GM21619 (cell line): Measurements from ENCODE around the gene EZR.

Experiments
- ATAC-seq: cut with Tn5 transposase; IDR thresholded peaks from one replicate; pipeline ENCODE4 v1.9.1; 2021; ENCODE audit not compliant: unreplicated experiment

The EZR gene

DNA sequence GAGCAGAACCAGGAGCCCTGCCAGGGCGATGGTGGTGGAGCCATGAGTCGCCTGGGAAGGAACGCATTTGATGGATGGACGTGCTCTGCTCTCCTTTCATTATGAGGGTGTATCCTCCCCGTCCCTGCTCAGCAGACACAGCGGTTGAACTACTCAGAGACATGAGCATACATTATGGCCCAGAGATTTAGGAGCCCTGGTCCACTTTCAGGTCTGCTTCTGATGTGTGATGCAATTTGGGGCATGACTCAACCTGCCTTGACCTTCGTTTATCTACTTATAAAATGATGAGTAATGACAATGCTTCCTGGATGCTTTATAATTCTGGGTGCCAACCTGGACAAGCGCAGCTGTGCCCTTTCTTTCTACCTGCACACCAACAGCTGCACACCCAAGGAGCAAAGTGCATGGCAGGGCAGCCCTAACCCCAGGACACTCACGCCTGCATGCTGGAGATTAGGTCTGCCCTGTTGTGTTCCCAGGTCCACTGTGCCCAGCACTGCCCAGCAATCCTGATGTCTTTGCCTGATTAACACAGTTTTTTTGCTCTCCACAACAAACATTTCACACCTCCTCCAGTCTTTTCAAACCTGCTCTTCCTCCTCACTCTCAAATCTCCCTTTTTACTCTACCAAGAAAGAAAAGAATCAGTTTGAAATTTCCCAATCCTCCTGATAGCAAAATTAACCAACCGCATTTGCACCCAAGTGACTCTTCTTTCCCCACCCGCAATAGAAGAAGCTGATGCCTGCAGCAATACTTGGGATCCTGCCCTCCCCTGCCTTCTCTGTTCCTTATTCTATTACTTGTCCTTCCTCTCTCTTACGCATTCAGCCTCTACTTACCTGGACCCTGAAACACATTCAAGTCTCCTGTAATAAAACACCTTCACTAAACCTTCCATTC, 81.2 kb downstream of the EZR start:
- ATAC-seq = no peak

DNA sequence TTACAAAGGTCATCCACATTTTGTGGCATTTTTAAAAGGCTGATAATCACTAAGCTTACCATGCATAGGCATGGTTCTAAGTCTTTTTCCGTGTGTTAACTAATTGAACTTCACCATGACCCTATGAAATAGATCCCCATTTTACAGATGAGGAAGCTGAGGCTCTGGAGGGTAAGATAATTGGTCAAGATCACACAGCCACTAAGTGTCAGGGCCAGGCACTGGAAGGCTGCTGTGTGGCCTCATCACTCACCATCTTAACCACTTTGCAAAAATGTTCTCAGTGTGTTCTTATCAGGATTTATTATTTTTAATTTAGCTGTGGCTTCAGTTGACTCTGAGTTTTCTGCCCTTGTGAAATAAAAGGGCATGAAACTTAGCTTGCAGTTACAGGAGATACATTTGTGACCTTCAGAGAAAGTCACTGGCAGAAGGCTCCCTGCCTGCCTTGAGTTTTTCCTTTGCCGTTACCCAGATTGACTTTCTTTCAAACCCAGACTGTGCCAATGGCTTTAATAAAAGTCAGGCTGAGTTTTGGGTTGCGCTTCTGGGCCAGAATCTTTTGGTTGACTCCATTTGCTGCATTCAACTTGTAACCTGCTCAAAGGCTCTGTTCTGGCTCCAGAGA, 82.0 kb downstream of the EZR start:
- no peak for ATAC-seq

DNA sequence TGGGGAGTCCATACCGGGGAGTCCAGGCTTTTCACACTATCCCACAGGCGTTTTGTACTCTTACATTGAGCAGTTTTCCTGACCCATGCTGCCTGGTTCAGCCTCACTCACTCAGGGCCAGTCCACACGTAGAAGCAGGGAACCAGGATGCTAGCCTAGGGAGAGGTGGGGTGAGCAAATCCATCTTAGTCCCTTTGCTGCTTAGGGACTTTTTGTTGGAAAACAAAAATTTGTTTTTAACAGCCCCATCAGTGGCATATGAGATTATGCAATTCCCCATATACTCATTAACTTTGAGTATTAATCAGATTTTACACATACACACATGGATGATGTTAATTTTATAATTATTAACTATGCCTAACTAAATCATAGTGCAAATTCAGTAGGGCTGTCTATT, 84.2 kb downstream of the EZR start:
- ATAC-seq = no peak

DNA sequence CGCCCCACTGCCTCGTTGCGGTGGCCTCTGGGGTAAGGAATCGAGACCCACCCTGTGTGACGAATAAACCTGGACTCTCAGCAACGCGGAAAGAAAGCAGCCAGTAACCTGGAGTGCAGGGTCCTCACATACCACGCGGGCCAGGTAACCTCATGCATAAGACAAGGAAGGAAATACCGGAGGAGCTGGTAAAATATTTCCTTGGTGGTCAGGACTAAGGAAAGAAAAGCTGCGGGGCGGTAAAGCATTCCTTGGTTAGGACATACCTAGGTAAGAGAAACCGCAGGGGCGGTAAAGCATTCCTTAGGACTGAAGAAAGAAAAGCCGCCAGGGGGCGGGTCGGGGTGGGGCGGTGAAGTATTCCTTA, 88.6 kb downstream of the EZR start:
- no peak for ATAC-seq

DNA sequence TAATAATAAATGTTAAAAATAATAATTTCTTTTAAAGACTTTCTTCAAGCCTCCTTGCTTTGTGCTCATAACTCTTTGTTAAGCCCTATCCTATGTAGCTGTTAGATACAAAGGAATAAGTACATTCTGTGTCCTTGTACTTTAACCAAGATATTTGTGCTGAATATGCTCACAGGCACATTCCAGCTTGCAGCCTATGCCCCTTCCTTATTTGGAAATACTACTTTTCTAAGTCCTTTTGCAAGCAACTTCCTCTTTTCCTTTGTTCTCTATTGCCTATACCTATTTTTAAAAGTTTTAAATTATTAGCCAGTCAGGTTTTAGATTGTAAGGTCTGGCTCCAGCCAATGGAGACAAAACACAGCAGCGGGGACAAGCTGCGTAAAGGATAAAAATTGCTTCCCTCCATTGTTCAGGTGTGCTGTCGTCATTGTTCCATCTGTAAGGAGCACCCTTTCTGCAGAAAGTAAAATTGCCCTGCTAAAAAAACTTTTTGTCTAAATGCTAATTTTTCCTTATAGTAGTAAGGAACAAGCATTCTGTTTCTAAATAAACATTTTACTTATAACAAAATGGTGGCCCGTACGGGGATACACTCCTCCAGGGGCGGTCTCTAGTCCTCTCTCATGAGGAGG, 89.1 kb downstream of the EZR start:
- ATAC-seq = no peak

DNA sequence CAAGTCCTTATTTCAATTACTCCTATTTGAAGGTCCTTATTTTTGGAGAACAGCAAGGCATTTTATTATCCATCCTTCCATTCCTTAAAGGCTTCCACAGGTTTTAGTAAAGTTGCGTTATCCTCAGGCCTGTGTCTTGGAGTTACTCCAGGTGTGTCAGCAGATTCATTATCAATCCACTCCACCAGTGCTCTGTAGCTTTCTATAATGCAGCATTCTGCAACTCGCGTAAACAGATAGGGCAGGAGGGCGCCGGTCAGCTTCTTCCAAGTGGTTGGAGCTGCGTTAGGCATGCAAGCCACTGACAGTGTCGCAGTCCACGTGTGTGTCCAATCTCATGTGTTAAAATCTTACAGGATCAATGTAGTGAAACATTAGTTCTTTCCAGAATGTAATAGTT, 93.5 kb downstream of the EZR start:
- ATAC-seq = no peak

DNA sequence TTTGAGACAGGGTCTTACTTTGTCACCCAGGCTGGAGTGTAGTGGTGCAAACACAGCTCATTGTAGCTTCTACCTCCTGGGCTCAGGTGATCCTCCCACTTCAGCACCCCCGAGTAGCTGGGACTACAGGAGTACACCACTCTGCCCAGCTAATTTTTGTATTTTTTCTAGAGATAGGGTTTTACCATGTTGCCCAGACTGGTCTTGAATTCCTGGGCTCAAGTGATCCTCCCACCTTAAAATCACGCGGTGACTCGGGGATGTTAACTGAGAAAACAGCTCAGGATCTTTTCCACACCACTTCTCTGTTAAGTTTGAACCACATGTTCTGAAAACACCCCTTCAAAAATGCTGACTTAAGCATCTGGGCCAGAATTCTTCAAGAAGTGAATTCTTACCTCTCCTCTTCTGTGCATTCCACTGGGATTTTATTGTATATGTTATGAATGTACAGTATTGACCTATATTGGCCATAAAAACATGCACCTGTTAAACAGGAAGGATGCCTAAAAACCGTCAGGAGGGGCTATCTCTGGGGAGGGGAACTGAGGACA, 96.9 kb downstream of the EZR start:
- ATAC-seq = no peak

DNA sequence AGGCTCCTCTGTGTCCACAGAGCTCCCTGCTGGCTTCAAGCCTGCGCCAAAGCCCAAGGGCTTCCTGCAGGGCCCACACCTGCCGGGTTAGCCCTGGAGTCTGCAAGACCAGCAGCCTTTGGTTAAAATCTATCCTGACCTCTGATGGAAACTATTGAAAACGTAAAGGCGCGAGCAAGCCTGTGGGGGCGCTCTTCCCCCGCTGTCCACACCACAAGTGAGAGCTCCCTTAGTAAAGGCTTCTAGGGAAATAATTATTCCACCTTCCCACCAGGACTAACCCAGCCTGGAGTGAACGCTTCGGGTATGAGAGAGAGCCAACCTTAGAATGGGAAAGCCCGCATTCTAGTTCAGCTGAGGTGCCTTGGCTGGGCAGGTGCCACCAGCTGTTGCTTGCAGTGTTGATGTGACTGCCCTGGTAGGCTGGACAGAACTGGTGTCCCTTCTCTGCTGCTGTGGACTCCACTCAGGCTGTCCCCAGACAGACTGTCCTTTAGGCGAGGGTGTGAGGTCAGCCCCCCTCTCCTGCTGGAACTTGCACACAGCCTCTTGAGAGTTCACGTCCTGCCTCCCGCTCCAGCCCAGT, 100.6 kb downstream of the EZR start:
- no peak for ATAC-seq

DNA sequence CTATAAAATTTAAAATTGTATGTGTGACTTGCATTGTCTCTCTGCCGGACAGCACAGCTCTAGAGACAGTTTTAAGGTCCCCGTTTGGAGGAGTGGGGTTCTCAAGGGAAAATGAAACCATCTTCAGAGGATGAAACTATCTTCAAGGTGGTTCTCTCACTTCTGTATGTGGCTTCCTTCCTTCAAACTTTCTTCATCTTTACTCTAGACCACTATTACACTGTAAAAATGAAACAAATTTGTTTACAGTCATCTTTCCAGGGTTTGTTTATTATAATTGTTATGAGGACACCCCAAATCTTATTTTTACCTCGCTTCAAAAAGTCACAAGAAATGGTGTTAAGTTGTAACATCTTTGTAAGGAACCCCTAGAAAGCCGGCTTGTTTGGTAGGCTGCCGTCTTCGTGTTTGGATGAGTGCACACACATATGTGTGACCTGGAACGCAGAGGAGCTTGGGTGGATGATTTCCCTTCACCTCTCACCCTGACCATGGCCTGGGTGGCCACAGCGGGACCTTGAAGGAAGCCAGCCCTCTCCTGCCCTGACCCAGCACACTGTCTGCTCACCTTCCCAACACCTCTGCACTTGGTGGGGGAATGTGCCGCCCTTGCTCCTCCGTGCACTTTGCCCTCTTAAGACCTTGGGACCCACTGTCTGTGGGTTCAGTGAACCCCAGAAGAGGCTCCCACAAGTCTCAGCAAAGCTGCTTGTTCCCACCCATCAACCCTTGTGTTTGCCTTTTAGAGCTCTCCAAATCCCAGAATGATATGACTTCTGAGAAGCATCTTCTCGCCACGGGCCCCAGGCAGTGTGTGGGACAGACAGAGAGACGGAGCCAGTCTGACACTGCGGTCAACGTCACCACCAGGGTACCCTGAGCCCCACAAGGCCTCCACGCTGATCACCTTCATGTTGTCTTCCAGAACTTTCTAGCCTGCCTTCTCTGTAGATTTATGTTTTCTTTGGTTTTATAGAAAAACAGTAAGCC, 101.5 kb downstream of the EZR start:
- ATAC-seq = peak; percentile 63
